OCI-LY1 (cell line): Measurements from ENCODE around the gene GALNT7.
"Not testable (repeated sequence)": the region's sequence is repeated elsewhere in the genome, so short reads cannot be mapped to it uniquely, and the experiment has no call there.

Experiments used
- H2AFZ ChIP-seq: fragments of 200-600 bp; sonication (generic), shearing (Covaris generic); 2 replicates; pipeline ENCODE4 v1.6.0; 2014; ENCODE audit warnings: antibody characterized with exemption, mild to moderate bottlenecking, low read length
- H3F3A ChIP-seq: fragments of 200-600 bp; sonication (generic), shearing (Covaris generic); 2 replicates; pipeline ENCODE4 v1.6.0; 2014; ENCODE audit warnings: mild to moderate bottlenecking, antibody characterized with exemption, low read length, moderate library complexity; ENCODE audit not compliant: insufficient read depth
- H3K27ac ChIP-seq: fragments of 200-600 bp; sonication (generic); 2 replicates; pipeline ENCODE4 v1.5.1; 2014; ENCODE audit warnings: low read length, mixed run types, mild to moderate bottlenecking, low read depth; ENCODE audit not compliant: poor library complexity, severe bottlenecking
- H3K27me3 ChIP-seq: fragments of 200-600 bp; sonication (generic); 2 replicates; pipeline ENCODE4 v1.6.0; 2014; ENCODE audit warnings: antibody characterized with exemption, mild to moderate bottlenecking, low read length, moderate library complexity; ENCODE audit not compliant: insufficient read depth
- H3K36me3 ChIP-seq: fragments of 200-600 bp; sonication (generic); 2 replicates; pipeline ENCODE4 v1.6.1; 2014; ENCODE audit warnings: mild to moderate bottlenecking, antibody characterized with exemption, low read length, moderate library complexity, mixed read lengths; ENCODE audit not compliant: insufficient read depth
- H3K4me1 ChIP-seq: fragments of 200-600 bp; sonication (generic); 2 replicates; pipeline ENCODE4 v1.5.1; 2014; ENCODE audit warnings: mild to moderate bottlenecking, low read length, moderate library complexity; ENCODE audit not compliant: insufficient read depth, severe bottlenecking
- H3K4me2 ChIP-seq: fragments of 200-600 bp; sonication (generic), shearing (Covaris generic); 2 replicates; pipeline ENCODE4 v1.6.1; 2014; ENCODE audit warnings: low read length
- H3K4me3 ChIP-seq: fragments of 200-600 bp; sonication (generic); 2 replicates; pipeline ENCODE4 v1.5.1; 2014; ENCODE audit warnings: low read length, low read depth, mild to moderate bottlenecking, mixed read lengths; ENCODE audit not compliant: poor library complexity, severe bottlenecking
- H3K79me2 ChIP-seq: fragments of 200-600 bp; shearing (Covaris generic); 2 replicates; pipeline ENCODE4 v1.6.1; 2016; ENCODE audit warnings: mixed run types, low read length, mixed read lengths; ENCODE audit not compliant: insufficient read depth
- H3K9ac ChIP-seq: fragments of 200-600 bp; sonication (generic), shearing (Covaris generic); 2 replicates; pipeline ENCODE4 v1.6.1; 2014; ENCODE audit warnings: mild to moderate bottlenecking, low read length, mixed read lengths
- H3K9me2 ChIP-seq: fragments of 200-600 bp; sonication (generic), shearing (Covaris generic); 2 replicates; pipeline ENCODE4 v1.6.1; 2014; ENCODE audit warnings: low read depth, mild to moderate bottlenecking, low read length, mixed read lengths
- H3K9me3 ChIP-seq: fragments of 200-600 bp; shearing (Covaris generic); 2 replicates; pipeline ENCODE4 v1.6.1; 2014; ENCODE audit warnings: low read length, mixed read lengths
- H4K20me1 ChIP-seq: fragments of 200-600 bp; sonication (generic), shearing (Covaris generic); 2 replicates; pipeline ENCODE4 v1.6.0; 2016; ENCODE audit warnings: mild to moderate bottlenecking, low read length; ENCODE audit not compliant: insufficient read depth
- CTCF ChIP-seq: fragments of 200-600 bp; sonication (generic), shearing (Covaris generic); IDR thresholded peaks from 2 replicates; pipeline ENCODE4 v1.5.1; 2017; ENCODE audit warnings: mild to moderate bottlenecking, antibody characterized with exemption, low read length, moderate library complexity, mixed read lengths
- EZH2 ChIP-seq: fragments of 200-600 bp; sonication (generic), shearing (Covaris generic); IDR thresholded peaks from 2 replicates; pipeline ENCODE4 v1.8.0; 2017; ENCODE audit warnings: borderline replicate concordance, mixed run types, mild to moderate bottlenecking, antibody characterized with exemption, low read length, moderate library complexity, mixed read lengths

GALNT7 gene

GRCh38 chr4:173168396-173169177 lies at the start of gene GALNT7:
Gene GALNT7, plus strand, starts transcription at chr4:173168811. Its CDS starts 25 bp downstream, at chr4:173168836.
- Histone ChIP-seq H3K79me2 (peaks cover 43% of the 10 kb centered on the region), H3K9me3 (no peaks in the 10 kb centered on the region), H2AFZ (peak within 1 kb of the TSS; percentile 82), H3K27ac (peak within 1 kb of the TSS; percentile 90), H3K9me2 (no peaks in the 10 kb centered on the region), H3K4me1 (peaks cover 51% of the 10 kb centered on the region), H4K20me1 (no peaks in the 10 kb centered on the region), H3K4me2 (peak within 1 kb of the TSS; percentile 89), H3F3A (no peaks in the 10 kb centered on the region), H3K36me3 (peaks cover 36% of the 10 kb centered on the region), H3K27me3 (no peaks in the 10 kb centered on the region), H3K4me3 (peak within 1 kb of the TSS; percentile 97), H3K9ac (peak within 1 kb of the TSS; percentile 99)
- TF ChIP-seq CTCF (no peak), EZH2 (no peak)

GRCh38 chr4:173118819-173119218 lies 49.8 kb upstream of the GALNT7 start:
- not testable (repeated sequence) for H3K4me2 ChIP-seq, H3F3A ChIP-seq, H3K9ac ChIP-seq, H3K27ac ChIP-seq, H3K4me3 ChIP-seq, H3K9me2 ChIP-seq, H3K36me3 ChIP-seq, H3K79me2 ChIP-seq, H4K20me1 ChIP-seq, H3K27me3 ChIP-seq, H2AFZ ChIP-seq, H3K9me3 ChIP-seq
- peaks cover 16% of the 10 kb centered on the region for H3K4me1 ChIP-seq

- Histone ChIP-seq H3K4me1 (peaks cover 16% of the 10 kb centered on the region), H3K36me3 (no peaks in the 10 kb centered on the region), H2AFZ (no peak overlapping the region), H3F3A (no peaks in the 10 kb centered on the region), H3K4me2 (no peak overlapping the region), H3K9me2 (no peaks in the 10 kb centered on the region), H3K9me3 (0 out of 2 replicates have a peak, but pooled peaks cover 4% of the 10 kb centered on the region), H3K27me3 (no peaks in the 10 kb centered on the region), H3K79me2 (no peaks in the 10 kb centered on the region), H3K27ac (no peak overlapping the region), H3K9ac (no peak overlapping the region), H3K4me3 (no peak overlapping the region), H4K20me1 (no peaks in the 10 kb centered on the region)
- TF ChIP-seq CTCF (no peak), EZH2 (no peak)
Observed at GRCh38 chr4:173119818-173120217, 48.8 kb upstream of the GALNT7 start.
